ENCODE data around the gene ERFL.
"Not testable (repeated sequence)": the region's sequence is repeated elsewhere in the genome, so short reads cannot be mapped to it uniquely, and the experiment has no call there.

The ERFL gene

GRCh38 chr19:41919948-41920712, 8.1 kb downstream of the ERFL start:
- no peak for DNase-seq (ENCODE audit: low read depth, low spot score)
- peaks cover 89% of the 10 kb centered on the region for H3K27me3 ChIP-seq (ENCODE audit: control insufficient read depth, insufficient read depth, low read length)

DNA sequence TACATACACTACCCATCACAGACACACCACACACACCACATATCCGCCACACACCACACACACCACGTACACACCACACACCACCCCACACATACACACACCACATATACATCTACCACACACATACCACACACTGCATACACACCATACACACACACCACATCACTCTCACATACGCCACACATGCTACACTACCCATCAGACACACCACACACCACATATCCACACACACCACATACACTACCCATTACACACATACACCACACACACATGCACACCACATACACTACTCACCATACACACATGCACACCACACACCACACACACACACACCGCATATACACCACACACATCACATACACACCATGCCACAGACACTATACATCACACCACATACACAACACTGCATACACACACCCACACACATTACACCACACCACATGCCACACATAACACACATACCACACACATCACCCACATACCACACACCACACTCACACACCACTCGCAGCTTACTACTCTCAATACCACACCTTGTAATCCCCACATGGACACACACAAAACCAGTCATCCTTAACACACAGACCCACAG, 9.5 kb downstream of the ERFL start:
- peaks cover 3% of the 10 kb centered on the region; the same call in 1 of the 2 replicates for H3K4me1 ChIP-seq (ENCODE audit: control insufficient read depth, insufficient read depth, low read length)
- no peak for DNase-seq (ENCODE audit: low read depth, low spot score)
- no peak overlapping the region for H3K27ac ChIP-seq (ENCODE audit: low read length)
- peaks cover 88% of the 10 kb centered on the region for H3K27me3 ChIP-seq (ENCODE audit: control insufficient read depth, insufficient read depth, low read length)
- WGBS (ENCODE audit: insufficient coverage, insufficient read length) = 100% methylated on average over 5 of the region's 5 CpGs
- no peaks in the 10 kb centered on the region for H3K36me3 ChIP-seq (ENCODE audit: control insufficient read depth, insufficient read depth, low read length)
- no peaks in the 10 kb centered on the region; the same call in 1 of the 2 replicates for H3K9me3 ChIP-seq (ENCODE audit: control insufficient read depth, insufficient read depth, low read length)
- no peak overlapping the region for H3K4me3 ChIP-seq (ENCODE audit: low read length)

More at GRCh38 chr19:41919948-41920712, 8.1 kb downstream of the ERFL start:
- Histone ChIP-seq H3K9me3 (ENCODE audit: control insufficient read depth, insufficient read depth, low read length) (no peaks in the 10 kb centered on the region; the same call in 1 of the 2 replicates), H3K27ac (ENCODE audit: low read length) (no peak overlapping the region), H3K4me1 (ENCODE audit: control insufficient read depth, insufficient read depth, low read length) (peaks cover 2% of the 10 kb centered on the region; the same call in 1 of the 2 replicates), H3K36me3 (ENCODE audit: control insufficient read depth, insufficient read depth, low read length) (no peaks in the 10 kb centered on the region), H3K4me3 (ENCODE audit: low read length) (no peak overlapping the region)
- WGBS (ENCODE audit: insufficient coverage, insufficient read length) = no CpG with 5 or more reads among the region's 33 CpGs

- no peak overlapping the region for H3K27ac ChIP-seq (ENCODE audit: low read length)
- peaks cover 3% of the 10 kb centered on the region; the same call in 1 of the 2 replicates for H3K4me1 ChIP-seq (ENCODE audit: control insufficient read depth, insufficient read depth, low read length)
- WGBS (ENCODE audit: insufficient coverage, insufficient read length) = 100% methylated on average over 3 of the region's 6 CpGs
- H3K9me3 ChIP-seq (ENCODE audit: control insufficient read depth, insufficient read depth, low read length) = no peaks in the 10 kb centered on the region; the same call in 1 of the 2 replicates
- no peak for DNase-seq (ENCODE audit: low read depth, low spot score)
- H3K27me3 ChIP-seq (ENCODE audit: control insufficient read depth, insufficient read depth, low read length) = peaks cover 90% of the 10 kb centered on the region
- H3K36me3 ChIP-seq (ENCODE audit: control insufficient read depth, insufficient read depth, low read length) = no peaks in the 10 kb centered on the region
- no peak overlapping the region for H3K4me3 ChIP-seq (ENCODE audit: low read length)
These were observed 10.2 kb downstream of the ERFL start for GRCh38 chr19:41918095-41918494.

- no peak for DNase-seq (ENCODE audit: low read depth, low spot score)
- H3K9me3 ChIP-seq (ENCODE audit: control insufficient read depth, insufficient read depth, low read length) = no peaks in the 10 kb centered on the region; the same call in 1 of the 2 replicates
- peaks cover 3% of the 10 kb centered on the region; the same call in 1 of the 2 replicates for H3K4me1 ChIP-seq (ENCODE audit: control insufficient read depth, insufficient read depth, low read length)
- no peak overlapping the region for H3K4me3 ChIP-seq (ENCODE audit: low read length)
- H3K27me3 ChIP-seq (ENCODE audit: control insufficient read depth, insufficient read depth, low read length) = peaks cover 90% of the 10 kb centered on the region
- no CpG with 5 or more reads among the region's 12 CpGs for WGBS (ENCODE audit: insufficient coverage, insufficient read length)
- no peak overlapping the region for H3K27ac ChIP-seq (ENCODE audit: low read length)
- no peaks in the 10 kb centered on the region for H3K36me3 ChIP-seq (ENCODE audit: control insufficient read depth, insufficient read depth, low read length)
These were observed 10.6 kb downstream of the ERFL start for GRCh38 chr19:41917676-41918075.

DNA sequence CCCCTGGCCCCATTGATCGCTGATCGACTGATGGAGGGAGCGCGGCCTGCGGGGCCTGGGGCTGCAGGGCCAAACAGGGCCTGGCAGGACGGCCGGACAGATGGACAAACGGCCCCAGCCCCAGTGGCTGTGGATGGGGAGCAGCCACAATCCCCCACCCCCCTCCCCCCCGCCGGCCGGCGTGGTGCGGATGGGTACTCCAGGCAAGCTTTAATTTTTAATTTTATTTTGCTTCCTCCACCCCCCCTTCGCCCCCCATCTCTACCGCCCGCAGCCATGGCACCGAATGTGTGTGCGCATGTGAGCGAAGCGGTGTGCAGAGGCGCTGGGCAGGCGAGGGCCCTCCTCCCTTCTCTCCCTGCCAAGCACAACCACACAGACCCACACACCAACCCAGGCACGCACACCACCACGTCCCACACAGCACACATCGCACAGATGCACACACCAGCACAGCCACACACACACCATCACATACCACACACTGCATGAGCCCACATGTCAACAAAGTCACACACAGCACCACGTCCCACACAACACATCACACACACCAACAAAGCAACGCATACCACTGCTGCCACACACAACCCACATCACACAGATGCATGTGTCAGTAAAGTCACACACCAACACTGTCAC, 12.4 kb downstream of the ERFL start:
- no peak overlapping the region for H3K4me3 ChIP-seq (ENCODE audit: low read length)
- H3K4me1 ChIP-seq (ENCODE audit: control insufficient read depth, insufficient read depth, low read length) = peaks cover 3% of the 10 kb centered on the region; the same call in 1 of the 2 replicates
- no peaks in the 10 kb centered on the region; the same call in 1 of the 2 replicates for H3K9me3 ChIP-seq (ENCODE audit: control insufficient read depth, insufficient read depth, low read length)
- no peaks in the 10 kb centered on the region for H3K36me3 ChIP-seq (ENCODE audit: control insufficient read depth, insufficient read depth, low read length)
- H3K27ac ChIP-seq (ENCODE audit: low read length) = no peak overlapping the region
- no peak for DNase-seq (ENCODE audit: low read depth, low spot score)
- WGBS (ENCODE audit: insufficient coverage, insufficient read length) = no CpG with 5 or more reads among the region's 27 CpGs
- peaks cover 90% of the 10 kb centered on the region for H3K27me3 ChIP-seq (ENCODE audit: control insufficient read depth, insufficient read depth, low read length)

- Histone ChIP-seq H3K9me3 (ENCODE audit: control insufficient read depth, insufficient read depth, low read length) (no peaks in the 10 kb centered on the region; the same call in 1 of the 2 replicates), H3K36me3 (ENCODE audit: control insufficient read depth, insufficient read depth, low read length) (no peaks in the 10 kb centered on the region), H3K27ac (ENCODE audit: low read length) (no peak overlapping the region), H3K4me1 (ENCODE audit: control insufficient read depth, insufficient read depth, low read length) (peaks cover 3% of the 10 kb centered on the region; the same call in 1 of the 2 replicates), H3K27me3 (ENCODE audit: control insufficient read depth, insufficient read depth, low read length) (peaks cover 89% of the 10 kb centered on the region), H3K4me3 (ENCODE audit: low read length) (no peak overlapping the region)
- WGBS (ENCODE audit: insufficient coverage, insufficient read length) = no CpG with 5 or more reads among the region's 38 CpGs
- no peak for DNase-seq (ENCODE audit: low read depth, low spot score)
These were observed 13.1 kb downstream of the ERFL start for GRCh38 chr19:41915021-41915775.

DNA sequence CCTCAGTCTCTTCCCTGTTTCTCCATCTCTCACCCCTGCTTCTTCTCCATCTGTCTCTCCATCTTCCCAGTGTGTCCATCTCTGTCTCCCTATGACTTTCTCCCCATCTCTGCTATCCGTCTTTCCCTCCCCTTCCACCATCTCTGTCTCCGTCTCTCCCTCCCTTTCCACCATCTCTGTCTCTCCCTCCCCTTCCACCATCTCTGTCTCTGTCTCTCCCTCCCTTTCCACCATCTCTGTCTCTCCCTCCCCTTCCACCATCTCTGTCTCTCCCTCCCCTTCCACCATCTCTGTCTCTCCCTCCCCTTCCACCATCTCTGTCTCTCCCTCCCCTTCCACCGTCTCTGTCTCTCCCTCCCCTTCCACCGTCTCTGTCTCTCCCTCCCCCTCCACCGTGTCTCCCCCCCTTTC, 13.8 kb downstream of the ERFL start:
- no CpG with 5 or more reads among the region's 5 CpGs for WGBS (ENCODE audit: insufficient coverage, insufficient read length)
- not testable (repeated sequence) for H3K9me3 ChIP-seq (ENCODE audit: control insufficient read depth, insufficient read depth, low read length); DNase-seq (ENCODE audit: low read depth, low spot score); H3K27ac ChIP-seq (ENCODE audit: low read length); H3K4me3 ChIP-seq (ENCODE audit: low read length); H3K4me1 ChIP-seq (ENCODE audit: control insufficient read depth, insufficient read depth, low read length); H3K36me3 ChIP-seq (ENCODE audit: control insufficient read depth, insufficient read depth, low read length)
- peaks cover 84% of the 10 kb centered on the region for H3K27me3 ChIP-seq (ENCODE audit: control insufficient read depth, insufficient read depth, low read length)

- H3K27ac ChIP-seq (ENCODE audit: low read length) = no peak overlapping the region
- no peaks in the 10 kb centered on the region for H3K36me3 ChIP-seq (ENCODE audit: control insufficient read depth, insufficient read depth, low read length)
- no peak for DNase-seq (ENCODE audit: low read depth, low spot score)
- no peak overlapping the region for H3K4me3 ChIP-seq (ENCODE audit: low read length)
- WGBS (ENCODE audit: insufficient coverage, insufficient read length) = no CpG with 5 or more reads among the region's 21 CpGs
- peaks cover 3% of the 10 kb centered on the region; the same call in 1 of the 2 replicates for H3K4me1 ChIP-seq (ENCODE audit: control insufficient read depth, insufficient read depth, low read length)
- peaks cover 79% of the 10 kb centered on the region for H3K27me3 ChIP-seq (ENCODE audit: control insufficient read depth, insufficient read depth, low read length)
- no peaks in the 10 kb centered on the region; the same call in 1 of the 2 replicates for H3K9me3 ChIP-seq (ENCODE audit: control insufficient read depth, insufficient read depth, low read length)
These were observed 14.5 kb downstream of the ERFL start for GRCh38 chr19:41913538-41914423.

GRCh38 chr19:41912899-41913537, 15.2 kb downstream of the ERFL start:
- Histone ChIP-seq H3K36me3 (ENCODE audit: control insufficient read depth, insufficient read depth, low read length) (no peaks in the 10 kb centered on the region), H3K4me1 (ENCODE audit: control insufficient read depth, insufficient read depth, low read length) (peaks cover 3% of the 10 kb centered on the region; the same call in 1 of the 2 replicates), H3K9me3 (ENCODE audit: control insufficient read depth, insufficient read depth, low read length) (no peaks in the 10 kb centered on the region), H3K4me3 (ENCODE audit: low read length) (peak overlapping the region; percentile 6; the same call in 1 of the 2 replicates), H3K27me3 (ENCODE audit: control insufficient read depth, insufficient read depth, low read length) (peaks cover 72% of the 10 kb centered on the region), H3K27ac (ENCODE audit: low read length) (no peak overlapping the region)
- no peak for DNase-seq (ENCODE audit: low read depth, low spot score)
- WGBS (ENCODE audit: insufficient coverage, insufficient read length) = no CpG with 5 or more reads among the region's 51 CpGs
